WTC11 (cell line): Measurements from ENCODE around the gene IMPDH2. TPM values are rescaled to one million over a fixed set of nuclear protein-coding genes. Genes with fewer than 3 reads are reported as not detected.

Experiments
- ATAC-seq: fragments of 200-7000 bp; cut with Tn5 transposase; 2 replicates; pipeline ENCODE4 v1.10.0; 2021; ENCODE audit warnings: mild to moderate bottlenecking, moderate library complexity
- CTCF ChIA-PET: fragments of 300-600 bp; sonication (Branson Sonifier 250); formaldehyde crosslinking; loops from one replicate; lab custom pipeline; 2021; ENCODE audit warnings: antibody characterized with exemption; lab: Charles Lee
- POLR2A ChIA-PET: fragments of 350-600 bp; sonication (Branson Sonifier 250); formaldehyde crosslinking; loops from one replicate; lab custom pipeline; 2021; ENCODE audit warnings: antibody characterized with exemption; lab: Charles Lee
- DNase-seq: peaks from one replicate; pipeline ENCODE4 v3.0.0; 2021; ENCODE audit warnings: low spot score
- H3K27ac Mint-ChIP-seq: 2 replicates; pipeline ENCODE4 v1.8.0; 2021; ENCODE audit warnings: mixed read lengths
- H3K27me3 Mint-ChIP-seq: 2 replicates; pipeline ENCODE4 v1.8.0; 2021; ENCODE audit warnings: low read depth, mild to moderate bottlenecking, moderate library complexity, mixed read lengths
- H3K36me3 Mint-ChIP-seq: 2 replicates; pipeline ENCODE4 v1.8.0; 2021; ENCODE audit warnings: mixed read lengths
- H3K4me1 Mint-ChIP-seq: 2 replicates; pipeline ENCODE4 v1.8.0; 2022; ENCODE audit warnings: mixed read lengths
- H3K4me3 Mint-ChIP-seq: 2 replicates; pipeline ENCODE4 v1.8.0; 2021; ENCODE audit warnings: mild to moderate bottlenecking, moderate library complexity, mixed read lengths
- H3K9me3 Mint-ChIP-seq: 2 replicates; pipeline ENCODE4 v1.8.0; 2021; ENCODE audit warnings: mixed read lengths
- ARID4B ChIP-seq: sonication (generic); formaldehyde crosslinking; IDR thresholded peaks from 2 replicates; pipeline ENCODE4 v1.8.0; 2023; ENCODE audit warnings: missing genetic modification reagents, mild to moderate bottlenecking, borderline replicate concordance
- ATF1 ChIP-seq: sonication (generic); formaldehyde crosslinking; IDR thresholded peaks from 2 replicates; pipeline ENCODE4 v1.8.1; 2023; ENCODE audit warnings: mild to moderate bottlenecking, moderate library complexity, missing genetic modification reagents
- ATF6 ChIP-seq: sonication (generic); formaldehyde crosslinking; IDR thresholded peaks from 2 replicates; pipeline ENCODE4 v1.8.1; 2023; ENCODE audit warnings: mild to moderate bottlenecking, missing genetic modification reagents
- CREB1 ChIP-seq: sonication (generic); formaldehyde crosslinking; IDR thresholded peaks from 2 replicates; pipeline ENCODE4 v1.8.0; 2023; ENCODE audit warnings: mild to moderate bottlenecking, missing genetic modification reagents
- EMX1 ChIP-seq: fragments of 250-450 bp; sonication (Bioruptor Pico); IDR thresholded peaks from 2 replicates; pipeline ENCODE4 v1.8.0; 2021; ENCODE audit warnings: mild to moderate bottlenecking
- HMGXB4 ChIP-seq: sonication (generic); formaldehyde crosslinking; IDR thresholded peaks from 2 replicates; pipeline ENCODE4 v1.8.1; 2023; ENCODE audit warnings: mild to moderate bottlenecking, moderate library complexity, missing genetic modification reagents
- MLX ChIP-seq: sonication (generic); formaldehyde crosslinking; IDR thresholded peaks from 2 replicates; pipeline ENCODE4 v1.8.1; 2023; ENCODE audit warnings: mild to moderate bottlenecking, missing genetic modification reagents, moderate library complexity
- SMAD4 ChIP-seq: sonication (generic); formaldehyde crosslinking; IDR thresholded peaks from 2 replicates; pipeline ENCODE4 v1.8.0; 2022; ENCODE audit warnings: mild to moderate bottlenecking, missing genetic modification reagents
- TEAD1 ChIP-seq: sonication (generic); formaldehyde crosslinking; IDR thresholded peaks from 2 replicates; pipeline ENCODE4 v1.8.0; 2022; ENCODE audit warnings: mild to moderate bottlenecking, missing genetic modification reagents
- USF1 ChIP-seq: sonication (generic); formaldehyde crosslinking; IDR thresholded peaks from 2 replicates; pipeline ENCODE4 v1.8.0; 2022; ENCODE audit warnings: mild to moderate bottlenecking, missing genetic modification reagents
- ZNF219 ChIP-seq: sonication (generic); formaldehyde crosslinking; IDR thresholded peaks from 2 replicates; pipeline ENCODE4 v1.8.0; 2023; ENCODE audit warnings: missing genetic modification reagents, mild to moderate bottlenecking, borderline replicate concordance
- ZNF281 ChIP-seq: sonication (generic); formaldehyde crosslinking; IDR thresholded peaks from 2 replicates; pipeline ENCODE4 v1.8.0; 2023; ENCODE audit warnings: mild to moderate bottlenecking, missing genetic modification reagents
- ZNF416 ChIP-seq: fragments of 250-450 bp; sonication (Bioruptor Pico); IDR thresholded peaks from 2 replicates; pipeline ENCODE4 v1.9.0; 2021; ENCODE audit warnings: mild to moderate bottlenecking, inconsistent platforms
- total RNA-seq: library from RNA; stranded (reverse); gene quantifications from 3 replicates; pipeline ENCODE4 v1.2.3, GENCODE V29; 2021

Gene IMPDH2
- total RNA-seq, 1 experiment from 2014 or later, result 452 TPM

GRCh38 chr3:49017229-49017970 lies 11.8 kb downstream of the IMPDH2 start:
- no peak for ATAC-seq
- POLR2A ChIA-PET, result interaction anchor here (0.5 to 3.6 kb wide), 6 partner anchors 10 to 76 kb away, joined by 3 to 40 read pairs (median 6); partner anchors contain the start of genes IMPDH2, P4HTM and WDR6
- DNase-seq, result no peak
- no peaks in the 10 kb centered on the region for H3K9me3 Mint-ChIP-seq
- H3K4me3 Mint-ChIP-seq, result peak overlapping the region; percentile 92
- no peaks in the 10 kb centered on the region for H3K27me3 Mint-ChIP-seq
- TF ChIP-seq EMX1 (CRISPR knock-in tag) (peak; percentile 3; the same call in 1 of the 2 replicates), ATF1 (peak; percentile 18; the same call in 1 of the 2 replicates), MLX (CRISPR knock-in tag) (no peak; the same call in 1 of the 2 replicates), CREB1 (CRISPR knock-in tag) (no peak), SMAD4 (CRISPR knock-in tag) (no peak), ZNF281 (CRISPR knock-in tag) (no peak), ZNF219 (CRISPR knock-in tag) (peak; percentile 26; the same call in 1 of the 2 replicates), ARID4B (CRISPR knock-in tag) (0 out of 2 replicates have a peak, but pooled peaks have one; percentile 36), ZNF416 (0 out of 2 replicates have a peak, but pooled peaks have one; percentile 51), TEAD1 (CRISPR knock-in tag) (0 out of 2 replicates have a peak, but pooled peaks have one; percentile 3), HMGXB4 (no peak), USF1 (CRISPR knock-in tag) (peak; percentile 9; the same call in 1 of the 2 replicates), ATF6 (no peak)
- CTCF ChIA-PET, result interaction anchor here (2.3 to 8.2 kb wide), 2 partner anchors 11 to 29 kb away, joined by 21 to 101 read pairs; partner anchors contain the start of genes P4HTM and WDR6
- peaks cover 18% of the 10 kb centered on the region for H3K4me1 Mint-ChIP-seq
- H3K36me3 Mint-ChIP-seq, result peaks cover 25% of the 10 kb centered on the region
- no peak overlapping the region; the same call in 1 of the 2 replicates for H3K27ac Mint-ChIP-seq
